K562 (cell line): ENCODE results near the gene CCDC9. TPM values are rescaled to one million over a fixed set of nuclear protein-coding genes. Genes with fewer than 3 reads are reported as not detected.
A peak's percentile ranks its signal among the peaks of the same experiment; 100 is the strongest.

Experiments used
- ATAC-seq: fragments of 200-7000 bp; cut with Tn5 transposase; 3 replicates; pipeline ENCODE4 v1.9.1; 2020; ENCODE audit warnings: moderate library complexity
- BruUV-seq: library from RNA; stranded (reverse); fragments of 400-500 nt; replicated peaks from 2 replicates; lab custom pipeline; 2021; lab: Mats Ljungman, UMichigan
- CTCF ChIA-PET: fragments of 300-600 bp; formaldehyde crosslinking; extraction: SDS; loops from one replicate; lab custom pipeline; 2021; ENCODE audit warnings: low intra/inter-chr PET ratio; lab: Yijun Ruan, JAX
- POLR2A ChIA-PET: fragments of 300-600, 350-650 bp; sonication (Branson Sonifier 250); formaldehyde crosslinking; extraction: SDS; loops from one replicate; lab custom pipeline; 2021; ENCODE audit warnings: antibody characterized with exemption, inconsistent platforms; lab: Yijun Ruan, JAX
- DNase-seq, 4 experiments: peaks; one replicate each; pipeline versions ENCODE4 v3.0.0 to v3.0.0-alpha.2; 2011 to 2018; ENCODE audit warnings: low spot score in 3 of 4, mixed read lengths in 3 of 4; ENCODE audit errors: extremely low read depth in 1 of 4
- FAIRE-seq: peaks from 2 replicates; lab custom pipeline; 2011; peaks lifted over from hg19 to GRCh38; lab: Jason Lieb, UNC
- H2AFZ ChIP-seq: 2 replicates; pipeline ENCODE4 v1.6.0; 2011; ENCODE audit warnings: low read depth, low read length, control low read depth, inconsistent platforms
- H3K27ac ChIP-seq: fragments of 200-600 bp; 3 replicates; pipeline ENCODE4 v1.8.0; 2011; ENCODE audit warnings: low read depth, mild to moderate bottlenecking, control low read depth, inconsistent platforms, low read length, moderate library complexity, mixed read lengths; ENCODE audit errors: extremely low read depth
- H3K27me3 ChIP-seq, 2 experiments: fragments of 300-600 bp in 1 of 2; 2 replicates in 1 of 2; 3 replicates in 1 of 2; pipeline versions ENCODE4 v1.6.0 to v1.8.0; 2011; ENCODE audit warnings: inconsistent platforms in 2 of 2, low read length in 2 of 2, mild to moderate bottlenecking in 1 of 2, mixed read lengths in 1 of 2, moderate library complexity in 1 of 2; ENCODE audit not compliant: control insufficient read depth in 2 of 2, insufficient read depth in 2 of 2
- H3K36me3 ChIP-seq: fragments of 300-600 bp; 3 replicates; pipeline ENCODE4 v1.8.0; 2011; ENCODE audit warnings: mild to moderate bottlenecking, low read length, inconsistent platforms; ENCODE audit not compliant: control insufficient read depth, insufficient read depth
- H3K4me1 ChIP-seq, 2 experiments: fragments of 200-600 bp in 1 of 2; replicated peaks in 1 of 2; 2 replicates in 1 of 2; 3 replicates in 1 of 2; pipeline versions ENCODE4 v1.5.1 to v1.8.0; 2011; ENCODE audit warnings: inconsistent platforms in 2 of 2, low read length in 2 of 2, mild to moderate bottlenecking in 1 of 2, mixed read lengths in 1 of 2, moderate library complexity in 1 of 2; ENCODE audit not compliant: control insufficient read depth in 2 of 2, insufficient read depth in 2 of 2
- H3K4me2 ChIP-seq: 2 replicates; pipeline ENCODE4 v1.6.1; 2011; ENCODE audit warnings: low read length, control low read depth, inconsistent platforms, mixed read lengths; ENCODE audit not compliant: insufficient read depth
- H3K4me3 ChIP-seq: fragments of 200-600 bp; sonication (generic), shearing (Covaris generic); 2 replicates; pipeline ENCODE4 v1.5.1; 2016; ENCODE audit warnings: control low read depth, inconsistent platforms
- H3K79me2 ChIP-seq: fragments of 200-600 bp; 3 replicates; pipeline ENCODE4 v1.8.0; 2011; ENCODE audit warnings: low read length, inconsistent platforms; ENCODE audit not compliant: control insufficient read depth, insufficient read depth
- H3K9ac ChIP-seq, 2 experiments: 2 replicates each; pipeline versions ENCODE4 v1.6.0 to v1.6.1; 2011; ENCODE audit warnings: low read depth in 2 of 2, low read length in 2 of 2, control low read depth in 1 of 2, inconsistent platforms in 1 of 2, mild to moderate bottlenecking in 1 of 2, mixed read lengths in 1 of 2; ENCODE audit not compliant: insufficient read depth in 1 of 2
- H3K9me1 ChIP-seq: one replicate; pipeline ENCODE4 v1.6.0; 2011; ENCODE audit warnings: inconsistent platforms, mild to moderate bottlenecking, low read length, moderate library complexity; ENCODE audit not compliant: control insufficient read depth, insufficient read depth
- H3K9me3 ChIP-seq: replicated peaks from 2 replicates; pipeline ENCODE4 v1.5.1; 2011; ENCODE audit warnings: low read depth, low read length, inconsistent platforms; ENCODE audit not compliant: control insufficient read depth, insufficient read depth
- H4K20me1 ChIP-seq: replicated peaks from 2 replicates; pipeline ENCODE4 v1.6.1; 2011; ENCODE audit warnings: low read length, inconsistent platforms, mixed read lengths; ENCODE audit not compliant: control insufficient read depth, insufficient read depth
- CCNT2 ChIP-seq: IDR thresholded peaks from 2 replicates; pipeline ENCODE4 v1.6.1; 2011; ENCODE audit warnings: borderline replicate concordance, low read depth, mild to moderate bottlenecking, moderate library complexity, mixed read lengths, low read length; ENCODE audit not compliant: insufficient read length; ENCODE audit errors: extremely low read depth
- MEF2A ChIP-seq: IDR thresholded peaks from 2 replicates; pipeline ENCODE4 v1.6.1; 2011; ENCODE audit warnings: low read depth, mild to moderate bottlenecking, low read length, moderate library complexity; ENCODE audit not compliant: control insufficient read depth
- POLR2G ChIP-seq: fragments of 200-400 bp; formaldehyde crosslinking; IDR thresholded peaks from 2 replicates; pipeline ENCODE4 v1.6.1; 2017; ENCODE audit warnings: low read depth, mild to moderate bottlenecking, antibody characterized with exemption, low read length, moderate library complexity
- RBFOX2 ChIP-seq: fragments of 200-400 bp; formaldehyde crosslinking; IDR thresholded peaks from 2 replicates; pipeline ENCODE4 v1.6.1; 2017; ENCODE audit warnings: low read depth, mild to moderate bottlenecking, low read length, moderate library complexity
- RBM22 ChIP-seq: fragments of 200-400 bp; formaldehyde crosslinking; IDR thresholded peaks from 2 replicates; pipeline ENCODE4 v1.6.1; 2018; ENCODE audit warnings: low read length, low read depth; ENCODE audit not compliant: poor library complexity, severe bottlenecking
- SMAD4 ChIP-seq: fragments of 250-450 bp; sonication (Bioruptor Pico); conservative IDR thresholded peaks from 2 replicates; pipeline ENCODE4 v1.8.0; 2021; ENCODE audit warnings: inconsistent platforms, mild to moderate bottlenecking, moderate library complexity
- WGBS: fragments of 100-300 bp; shearing (Covaris generic); methylation state at CpG from one replicate; pipeline ENCODE4 v1.1.6; 2016; ENCODE audit warnings: low coverage, mixed read lengths; ENCODE audit not compliant: insufficient coverage; ENCODE audit errors: missing lambda C conversion rate; 5-methylcytosine and 5-hydroxymethylcytosine counted together
- in situ Hi-C: fragments of 300-500 bp; cut with MboI; formaldehyde crosslinking; loops from 4 replicates; pipeline ENCODE4 v1.15.0; 2018; ENCODE audit warnings: inconsistent platforms, mixed read lengths
- intact Hi-C: fragments of 100-400 bp; cut with micrococcal nuclease; formaldehyde crosslinking; loops from 2 replicates; pipeline ENCODE4 v1.14.2; 2022
- polyA plus RNA-seq, 8 experiments: library from polyadenylated mRNA; depleted of rRNA in 4 of 8; stranded (reverse) in 5 of 8; unstranded in 3 of 8; fragments of >200 nt; fragmentation: Nextera tagmentation in 2 of 8; fragmentation: Illumina TruSeq in 1 of 8; extraction: Ambion mirVana in 2 of 8; extraction: Trizol in 1 of 8; gene quantifications; 2 replicates each; pipeline versions ENCODE4 v1.2.1 to v1.2.3, GENCODE V29; 2011 to 2014; ENCODE audit warnings: inconsistent platforms in 1 of 8, missing spikeins in 1 of 8
- total RNA-seq, 7 experiments: library from RNA; depleted of rRNA in 6 of 7; stranded (reverse); fragments of >200 nt in 6 of 7; fragmentation: Illumina TruSeq in 2 of 7; extraction: Trizol in 2 of 7; gene quantifications; 2 replicates each; pipeline versions ENCODE4 v1.2.1 to v1.2.3, GENCODE V29; 2011 to 2021; ENCODE audit warnings: low replicate concordance in 1 of 7
- TF ChIP-seq, protein P1 (sequence below), 3 experiments: fragments of 200-800 bp in 1 of 3; sonication (Bioruptor generic) in 1 of 3; sonication (generic) in 1 of 3; formaldehyde crosslinking in 1 of 3; IDR thresholded peaks; 2 replicates each; pipeline versions ENCODE4 v1.6.1 to v1.8.0; 2016 to 2022; ENCODE audit warnings: mild to moderate bottlenecking in 2 of 3, missing compliant biosample characterization in 2 of 3, missing genetic modification characterization in 2 of 3, missing genetic modification reagents in 1 of 3
- TF ChIP-seq, protein P2 (sequence below): fragments of 450-650 bp; IDR thresholded peaks from 2 replicates; pipeline ENCODE4 v1.6.1; 2014; ENCODE audit warnings: low read depth, mild to moderate bottlenecking, moderate library complexity, borderline replicate concordance

CCDC9 gene
- total and polyA plus RNA-seq, 9 of the 15 experiments (the other 6 are each of a cell fraction or from before 2014, with no cell fraction given), result 0.23 to 38.6 (median 8.4) TPM

DNA sequence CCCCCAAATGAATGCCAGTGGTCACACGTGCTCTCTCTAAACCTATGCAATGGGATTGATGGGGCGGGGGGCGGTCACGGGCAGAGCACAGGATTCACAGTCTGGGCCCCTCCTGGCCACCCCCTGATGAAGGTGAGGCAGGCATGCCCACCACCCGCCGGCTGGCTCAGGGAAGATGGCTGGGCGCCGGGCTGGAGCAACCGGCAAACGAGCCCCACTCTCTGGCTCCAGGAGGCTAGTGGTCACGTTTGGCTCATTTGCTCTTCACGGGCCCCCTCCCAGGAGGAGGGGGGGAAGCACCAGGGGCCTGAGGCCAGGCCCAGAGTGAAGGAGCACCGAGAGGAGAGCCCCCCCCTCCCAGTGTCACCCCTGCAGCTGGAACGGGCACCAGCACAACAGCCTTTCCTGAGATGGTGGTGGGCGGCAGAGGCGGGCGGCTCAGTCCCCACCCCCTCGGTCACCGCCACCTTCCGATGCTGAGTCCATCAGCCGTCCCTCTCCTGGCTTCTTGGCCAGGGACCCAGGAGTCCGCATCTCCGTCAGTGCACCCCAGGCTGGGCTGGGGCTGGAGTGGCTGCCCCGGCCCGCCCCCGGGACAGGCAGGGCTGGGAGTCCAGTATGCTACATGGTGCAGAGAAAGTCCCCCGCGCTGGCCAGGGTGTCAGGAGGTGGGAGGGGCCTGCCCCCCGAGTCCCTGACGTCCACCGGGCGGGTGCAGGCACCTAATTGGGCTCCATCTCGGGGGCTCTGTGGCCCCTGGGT, 35.1 kb upstream of the CCDC9 start:
- ATAC-seq, result no peak
- in situ Hi-C loops, result no loop called here
- Histone ChIP-seq H3K9ac (0 out of 4 replicates have a peak overlapping the region, but pooled peaks of 1 of the 2 experiments have one; percentile 26), H3K9me3 (no peaks in the 10 kb centered on the region), H3K9me1 (no peaks in the 10 kb centered on the region), H3K4me1 (peaks cover 6 to 21% of the 10 kb centered on the region in 2 experiments; a peak in 4 of 5 replicates), H3K4me3 (no peak overlapping the region), H3K79me2 (peaks cover 19% of the 10 kb centered on the region), H3K27ac (no peak overlapping the region), H3K4me2 (no peak overlapping the region), H3K36me3 (peaks cover 28% of the 10 kb centered on the region; the same call in 2 of the 3 replicates), H2AFZ (no peak overlapping the region), H3K27me3 (no peaks in the 10 kb centered on the region), H4K20me1 (no peaks in the 10 kb centered on the region)
- DNase-seq, result no peak
- 93% methylated on average over 23 of the region's 33 CpGs for whole genome bisulfite sequencing
- TF ChIP-seq POLR2G (peak; percentile 76), RBFOX2 (peak; percentile 76), RBM22 (peak; percentile 69), SMAD4 (CRISPR knock-in tag) (no peak), MEF2A (no peak), CCNT2 (peak; percentile 17)
- TF ChIP-seq, protein P1, sequence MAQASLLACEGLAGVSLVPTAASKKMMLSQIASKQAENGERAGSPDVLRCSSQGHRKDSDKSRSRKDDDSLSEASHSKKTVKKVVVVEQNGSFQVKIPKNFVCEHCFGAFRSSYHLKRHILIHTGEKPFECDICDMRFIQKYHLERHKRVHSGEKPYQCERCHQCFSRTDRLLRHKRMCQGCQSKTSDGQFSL (CRISPR knock-in tag; IDR thresholded peaks at IDR 0.05), result peak; percentile 30; the same call in 1 of the 2 replicates
- TF ChIP-seq, protein P1 (tag; IDR thresholded peaks at IDR 0.05), result no peak
- TF ChIP-seq, protein P2, sequence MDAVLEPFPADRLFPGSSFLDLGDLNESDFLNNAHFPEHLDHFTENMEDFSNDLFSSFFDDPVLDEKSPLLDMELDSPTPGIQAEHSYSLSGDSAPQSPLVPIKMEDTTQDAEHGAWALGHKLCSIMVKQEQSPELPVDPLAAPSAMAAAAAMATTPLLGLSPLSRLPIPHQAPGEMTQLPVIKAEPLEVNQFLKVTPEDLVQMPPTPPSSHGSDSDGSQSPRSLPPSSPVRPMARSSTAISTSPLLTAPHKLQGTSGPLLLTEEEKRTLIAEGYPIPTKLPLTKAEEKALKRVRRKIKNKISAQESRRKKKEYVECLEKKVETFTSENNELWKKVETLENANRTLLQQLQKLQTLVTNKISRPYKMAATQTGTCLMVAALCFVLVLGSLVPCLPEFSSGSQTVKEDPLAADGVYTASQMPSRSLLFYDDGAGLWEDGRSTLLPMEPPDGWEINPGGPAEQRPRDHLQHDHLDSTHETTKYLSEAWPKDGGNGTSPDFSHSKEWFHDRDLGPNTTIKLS, result no peak
- FAIRE-seq, result no peak
- ChIA-PET POLR2A (interaction anchor here (0.7 to 8.2 kb wide), 2 partner anchors 8 to 22 kb away, joined by 3 to 171 read pairs; no protein-coding TSS in a partner anchor), CTCF (no interaction called here)
- BruUV-seq, result no TSS peak
- intact Hi-C loops, result no loop called here
